ENCODE measurements around the gene PRKACG.

Gene PRKACG

GRCh38 chr9:68966496-68966944 is 47.4 kb downstream of the PRKACG start:
- TF ChIP-seq CTCF (IDR thresholded peaks at IDR 0.05), result no peak

GRCh38 chr9:68964765-68965164 is 49.1 kb downstream of the PRKACG start:
- TF ChIP-seq CTCF (IDR thresholded peaks at IDR 0.05), result no peak

GRCh38 chr9:68964102-68964541 is 49.8 kb downstream of the PRKACG start:
- TF ChIP-seq CTCF (IDR thresholded peaks at IDR 0.05), result no peak

GRCh38 chr9:68963416-68963815 is 50.5 kb downstream of the PRKACG start:
- TF ChIP-seq CTCF (IDR thresholded peaks at IDR 0.05), result no peak
